HS-27A (cell line): ENCODE results near the gene LRMDA.

Experiments used
- DNase-seq: peaks from one replicate; pipeline ENCODE4 v3.0.0-alpha.2; 2012; ENCODE audit warnings: low read depth, missing footprints

Gene LRMDA

GRCh38 chr10:75956624-75957023 is 525.2 kb downstream of the LRMDA start:
- DNase-seq, result no peak

GRCh38 chr10:75957314-75958120 is 526.1 kb downstream of the LRMDA start:
- no peak for DNase-seq

- DNase-seq, result no peak
These were observed 527.8 kb downstream of the LRMDA start for GRCh38 chr10:75959209-75959608.

- no peak for DNase-seq
These were observed 528.5 kb downstream of the LRMDA start for GRCh38 chr10:75959912-75960311.

GRCh38 chr10:75962395-75963061 is 531.1 kb downstream of the LRMDA start:
- no peak for DNase-seq

GRCh38 chr10:75967491-75967890 is 536.1 kb downstream of the LRMDA start:
- DNase-seq, result no peak

GRCh38 chr10:75969031-75969430 is 537.6 kb downstream of the LRMDA start:
- no peak for DNase-seq

- no peak for DNase-seq
These were observed 540.2 kb downstream of the LRMDA start for GRCh38 chr10:75971402-75972211.

GRCh38 chr10:75972491-75973276 is 541.3 kb downstream of the LRMDA start:
- no peak for DNase-seq

GRCh38 chr10:75974080-75974479 is 542.7 kb downstream of the LRMDA start:
- DNase-seq, result no peak

- no peak for DNase-seq
These were observed 545.3 kb downstream of the LRMDA start for GRCh38 chr10:75976681-75977080.

- DNase-seq, result no peak
These were observed 545.7 kb downstream of the LRMDA start for GRCh38 chr10:75977139-75977538.

GRCh38 chr10:75978213-75978612 is 546.8 kb downstream of the LRMDA start:
- DNase-seq, result no peak

- DNase-seq, result no peak
These were observed 549.1 kb downstream of the LRMDA start for GRCh38 chr10:75980419-75981002.

GRCh38 chr10:75982611-75983369 is 551.4 kb downstream of the LRMDA start:
- no peak for DNase-seq

GRCh38 chr10:75984067-75984466 is 552.6 kb downstream of the LRMDA start:
- no peak for DNase-seq

- DNase-seq, result no peak
These were observed 556.2 kb downstream of the LRMDA start for GRCh38 chr10:75987616-75988015.

GRCh38 chr10:75994357-75995040 is 563.1 kb downstream of the LRMDA start:
- DNase-seq, result no peak

GRCh38 chr10:75995041-75995430 is 563.6 kb downstream of the LRMDA start:
- DNase-seq, result no peak

- no peak for DNase-seq
These were observed 564.3 kb downstream of the LRMDA start for GRCh38 chr10:75995720-75996119.
